Neuronal stem cell (in vitro differentiated cells): Measurements from ENCODE around the gene SUPT4H1.

Experiments used
- DNase-seq: peaks from one replicate; pipeline ENCODE4 v3.0.0-alpha.2; 2013; ENCODE audit warnings: low spot score
- H2AFZ ChIP-seq: one replicate; pipeline ENCODE4 v1.6.1; 2013; ENCODE audit warnings: mild to moderate bottlenecking, low read length, inconsistent platforms
- H2AK5ac ChIP-seq: 2 replicates; pipeline ENCODE4 v1.6.1; 2013; ENCODE audit warnings: low read depth, mild to moderate bottlenecking, inconsistent platforms, low read length, moderate library complexity, mixed read lengths
- H2BK120ac ChIP-seq: 2 replicates; pipeline ENCODE4 v1.6.1; 2013; ENCODE audit warnings: low read depth, mild to moderate bottlenecking, inconsistent platforms, low read length, moderate library complexity, mixed read lengths
- H2BK12ac ChIP-seq: one replicate; pipeline ENCODE4 v1.6.1; 2013; ENCODE audit warnings: low read length, inconsistent platforms
- H2BK15ac ChIP-seq: 2 replicates; pipeline ENCODE4 v1.6.1; 2013; ENCODE audit warnings: mild to moderate bottlenecking, low read length, inconsistent platforms, mixed read lengths
- H2BK5ac ChIP-seq: one replicate; pipeline ENCODE4 v1.6.1; 2013; ENCODE audit warnings: inconsistent platforms, mild to moderate bottlenecking, low read length, moderate library complexity
- H3K14ac ChIP-seq: one replicate; pipeline ENCODE4 v1.6.1; 2013; ENCODE audit warnings: low read length, inconsistent platforms
- H3K18ac ChIP-seq: 2 replicates; pipeline ENCODE4 v1.6.1; 2013; ENCODE audit warnings: low read length, inconsistent platforms
- H3K23ac ChIP-seq: 2 replicates; pipeline ENCODE4 v1.6.1; 2013; ENCODE audit warnings: low read depth, mild to moderate bottlenecking, mixed read lengths, low read length, inconsistent platforms; ENCODE audit not compliant: poor library complexity
- H3K27ac ChIP-seq: replicated peaks from 3 replicates; pipeline ENCODE4 v1.5.1; 2013; ENCODE audit warnings: low read length, inconsistent platforms
- H3K27me3 ChIP-seq, 3 experiments: 2 replicates each; pipeline ENCODE4 v1.6.1; 2013; ENCODE audit warnings: low read length in 3 of 3, mild to moderate bottlenecking in 2 of 3, inconsistent platforms in 1 of 3, low read depth in 1 of 3, mixed read lengths in 1 of 3, moderate library complexity in 1 of 3; ENCODE audit not compliant: control insufficient read depth in 3 of 3, insufficient read depth in 3 of 3
- H3K36me3 ChIP-seq, 2 donors: replicated peaks in 1 of 2; 2 replicates each; pipeline ENCODE4 v1.6.1; 2013; ENCODE audit warnings: low read length in 2 of 2; ENCODE audit not compliant: control insufficient read depth in 2 of 2, insufficient read depth in 2 of 2
- H3K4ac ChIP-seq: 2 replicates; pipeline ENCODE4 v1.6.1; 2013; ENCODE audit warnings: inconsistent platforms, mild to moderate bottlenecking, low read length, moderate library complexity
- H3K4me1 ChIP-seq, 2 donors: 1 replicate in 1 of 2; 2 replicates in 1 of 2; pipeline ENCODE4 v1.6.1; 2013; ENCODE audit warnings: low read length in 2 of 2, low read depth in 1 of 2; ENCODE audit not compliant: control insufficient read depth in 2 of 2, insufficient read depth in 1 of 2
- H3K4me2 ChIP-seq: one replicate; pipeline ENCODE4 v1.6.1; 2013; ENCODE audit warnings: mild to moderate bottlenecking, low read length, inconsistent platforms; ENCODE audit not compliant: insufficient read depth, poor library complexity, severe bottlenecking
- H3K4me3 ChIP-seq, 2 donors: 2 replicates each; pipeline ENCODE4 v1.5.1; 2013; ENCODE audit warnings: low read length in 2 of 2, mild to moderate bottlenecking in 2 of 2, inconsistent platforms in 1 of 2, moderate library complexity in 1 of 2
- H3K79me1 ChIP-seq: one replicate; pipeline ENCODE4 v1.6.1; 2013; ENCODE audit warnings: low read depth, mild to moderate bottlenecking, inconsistent platforms, low read length, moderate library complexity
- H3K9ac ChIP-seq: one replicate; pipeline ENCODE4 v1.6.1; 2013; ENCODE audit warnings: mild to moderate bottlenecking, low read depth, low read length, inconsistent platforms; ENCODE audit not compliant: poor library complexity
- H3K9me3 ChIP-seq, 2 donors: replicated peaks in 1 of 2; 2 replicates each; pipeline versions ENCODE3 to v1.6.1; 2013; ENCODE audit warnings: low read length in 2 of 2, mild to moderate bottlenecking in 2 of 2, inconsistent platforms in 1 of 2, low read depth in 1 of 2, mixed read lengths in 1 of 2, moderate library complexity in 1 of 2; ENCODE audit not compliant: control insufficient read depth in 2 of 2, insufficient read depth in 1 of 2
- H4K8ac ChIP-seq: one replicate; pipeline ENCODE4 v1.6.1; 2013; ENCODE audit warnings: low read depth, mild to moderate bottlenecking, inconsistent platforms, low read length, moderate library complexity
- H4K91ac ChIP-seq: one replicate; pipeline ENCODE4 v1.6.1; 2013; ENCODE audit warnings: low read length, low read depth, mild to moderate bottlenecking, inconsistent platforms; ENCODE audit not compliant: poor library complexity
- WGBS, 2 donors: extraction: QIAGEN DNeasy Blood & Tissue Kit; methylation state at CpG; one replicate each; pipeline ENCODE4 v1.1.7; 2013; ENCODE audit warnings: missing lambda C conversion rate in 2 of 2, mixed read lengths in 1 of 2; ENCODE audit not compliant: insufficient read length in 2 of 2, insufficient replicate concordance in 1 of 2; ENCODE audit errors: extremely low coverage in 2 of 2; 5-methylcytosine and 5-hydroxymethylcytosine counted together

SUPT4H1 gene

GRCh38 chr17:58320163-58320558 lies 31.8 kb downstream of the SUPT4H1 start:
- Histone ChIP-seq H3K9me3 (no peaks in the 10 kb centered on the region), H3K27ac (no peak overlapping the region), H3K4me2 (no peak overlapping the region), H2BK15ac (no peak overlapping the region), H3K36me3 (peaks cover 0 to 12% of the 10 kb centered on the region in 2 donors), H3K4me3 (no peak overlapping the region), H3K23ac (no peak overlapping the region), H2AFZ (no peak overlapping the region), H2AK5ac (no peak overlapping the region), H2BK120ac (no peak overlapping the region), H3K4me1 (peaks cover 0 to 11% of the 10 kb centered on the region in 2 donors), H2BK5ac (no peak overlapping the region), H3K27me3 (peaks cover 0 to 17% (median 0%) of the 10 kb centered on the region in 3 experiments), H3K14ac (no peak overlapping the region), H4K8ac (no peak overlapping the region), H3K9ac (no peak overlapping the region), H2BK12ac (no peak overlapping the region), H4K91ac (no peak overlapping the region), H3K79me1 (no peaks in the 10 kb centered on the region), H3K18ac (no peak overlapping the region), H3K4ac (no peak overlapping the region)
- WGBS, 2 donors = no CpG with 5 or more reads among the region's 7 CpGs
- DNase-seq = no peak

- no peak overlapping the region for H4K91ac ChIP-seq
- no peak overlapping the region for H3K27ac ChIP-seq
- H2BK120ac ChIP-seq = no peak overlapping the region
- H3K27me3 ChIP-seq = peaks cover 0 to 12% (median 0%) of the 10 kb centered on the region in 3 experiments
- peaks cover 0 to 12% of the 10 kb centered on the region in 2 donors for H3K36me3 ChIP-seq
- H2AFZ ChIP-seq = no peak overlapping the region
- DNase-seq = no peak
- peak overlapping the region; percentile 44 for H3K23ac ChIP-seq
- H3K79me1 ChIP-seq = no peaks in the 10 kb centered on the region
- no peak overlapping the region for H2AK5ac ChIP-seq
- H3K4me3 ChIP-seq = no peak overlapping the region
- H3K18ac ChIP-seq = no peak overlapping the region
- no peak overlapping the region for H3K4ac ChIP-seq
- H4K8ac ChIP-seq = peak overlapping the region; percentile 74
- H3K9ac ChIP-seq = no peak overlapping the region
- H3K4me1 ChIP-seq = peaks cover 0 to 6% of the 10 kb centered on the region in 2 donors
- no peak overlapping the region for H3K4me2 ChIP-seq
- H2BK12ac ChIP-seq = no peak overlapping the region
- H2BK15ac ChIP-seq = peak overlapping the region; percentile 39
- no peak overlapping the region for H2BK5ac ChIP-seq
- WGBS, 2 donors = no CpG with 5 or more reads among the region's 25 CpGs
- no peak overlapping the region for H3K14ac ChIP-seq
- no peaks in the 10 kb centered on the region for H3K9me3 ChIP-seq
Measured at GRCh38 chr17:58319173-58320162, 32.5 kb downstream of the SUPT4H1 start.

GRCh38 chr17:58318627-58319172 lies 33.3 kb downstream of the SUPT4H1 start:
- no peak overlapping the region for H3K9ac ChIP-seq
- H3K4me1 ChIP-seq = peaks cover 0 to 2% of the 10 kb centered on the region in 2 donors
- no peak overlapping the region for H3K4me2 ChIP-seq
- H3K9me3 ChIP-seq = no peaks in the 10 kb centered on the region
- no peak overlapping the region for H3K4ac ChIP-seq
- H3K18ac ChIP-seq = peak overlapping the region; percentile 15
- H2BK5ac ChIP-seq = no peak overlapping the region
- H3K14ac ChIP-seq = no peak overlapping the region
- no peak overlapping the region for H2BK12ac ChIP-seq
- no peak overlapping the region for H2AFZ ChIP-seq
- no peak overlapping the region for H4K8ac ChIP-seq
- peaks cover 0 to 12% of the 10 kb centered on the region in 2 donors for H3K36me3 ChIP-seq
- H2AK5ac ChIP-seq = no peak overlapping the region
- no peaks in the 10 kb centered on the region for H3K79me1 ChIP-seq
- no peak overlapping the region for H4K91ac ChIP-seq
- no peak overlapping the region for H3K23ac ChIP-seq
- WGBS, 2 donors = no CpG with 5 or more reads among the region's 7 CpGs
- H3K4me3 ChIP-seq = no peak overlapping the region
- DNase-seq = no peak
- H3K27ac ChIP-seq = no peak overlapping the region
- H2BK15ac ChIP-seq = no peak overlapping the region
- peaks cover 0 to 7% (median 0%) of the 10 kb centered on the region in 3 experiments for H3K27me3 ChIP-seq
- H2BK120ac ChIP-seq = no peak overlapping the region

GRCh38 chr17:58318065-58318481 lies 33.9 kb downstream of the SUPT4H1 start:
- H2BK120ac ChIP-seq = no peak overlapping the region
- no peak overlapping the region for H3K14ac ChIP-seq
- H2BK5ac ChIP-seq = no peak overlapping the region
- H3K4me3 ChIP-seq = no peak overlapping the region
- H3K27me3 ChIP-seq = peaks cover 0 to 1% (median 0%) of the 10 kb centered on the region in 3 experiments
- no peak overlapping the region for H3K4me2 ChIP-seq
- H2BK12ac ChIP-seq = no peak overlapping the region
- peaks cover 0 to 12% of the 10 kb centered on the region in 2 donors for H3K36me3 ChIP-seq
- H2BK15ac ChIP-seq = peak overlapping the region; percentile 67
- no peak overlapping the region for H4K8ac ChIP-seq
- H3K9me3 ChIP-seq = no peaks in the 10 kb centered on the region
- no peak overlapping the region for H3K18ac ChIP-seq
- no peaks in the 10 kb centered on the region for H3K79me1 ChIP-seq
- no peaks in the 10 kb centered on the region for H3K4me1 ChIP-seq
- H3K9ac ChIP-seq = no peak overlapping the region
- no peak overlapping the region for H2AFZ ChIP-seq
- H3K23ac ChIP-seq = no peak overlapping the region
- no peak overlapping the region for H3K27ac ChIP-seq
- DNase-seq = no peak
- no CpG with 5 or more reads among the region's 9 CpGs for WGBS, 2 donors
- no peak overlapping the region for H3K4ac ChIP-seq
- peak overlapping the region; percentile 19 for H2AK5ac ChIP-seq
- no peak overlapping the region for H4K91ac ChIP-seq
